ENCODE data around the gene FATE1. TPM values are rescaled to one million over a fixed set of nuclear protein-coding genes. Genes with fewer than 3 reads are reported as not detected.

Gene FATE1
- polyA plus RNA-seq, 4 donors: 0.13 to 0.16 TPM; not detected in 2

Other genes with a start within 250 kb of the FATE1 start
- gene PASD1, start 152.4 kb upstream of the FATE1 start, polyA plus RNA-seq: not detected
- gene PRRG3, start 20.6 kb upstream of the FATE1 start, polyA plus RNA-seq: under 1 TPM in 2 of 4 donors, not detected in 2; 0.64 to 0.69 TPM
- not detected for gene CNGA2, start 18.7 kb downstream of the FATE1 start, polyA plus RNA-seq
- gene MAGEA4, start 196.9 kb downstream of the FATE1 start, polyA plus RNA-seq: not detected